Camera-type eye (tissue), 1 donor: ENCODE measurements around the gene SHMT2. TPM values are rescaled to one million over a fixed set of nuclear protein-coding genes. Genes with fewer than 3 reads are reported as not detected.

ENCODE experiments used
- total RNA-seq: library from RNA; depleted of rRNA; stranded (reverse); fragments of >200 nt; gene quantifications from one replicate; pipeline ENCODE4 v1.2.3, GENCODE V29; 2014

Gene SHMT2
- 88.8 TPM for total RNA-seq

DNA sequence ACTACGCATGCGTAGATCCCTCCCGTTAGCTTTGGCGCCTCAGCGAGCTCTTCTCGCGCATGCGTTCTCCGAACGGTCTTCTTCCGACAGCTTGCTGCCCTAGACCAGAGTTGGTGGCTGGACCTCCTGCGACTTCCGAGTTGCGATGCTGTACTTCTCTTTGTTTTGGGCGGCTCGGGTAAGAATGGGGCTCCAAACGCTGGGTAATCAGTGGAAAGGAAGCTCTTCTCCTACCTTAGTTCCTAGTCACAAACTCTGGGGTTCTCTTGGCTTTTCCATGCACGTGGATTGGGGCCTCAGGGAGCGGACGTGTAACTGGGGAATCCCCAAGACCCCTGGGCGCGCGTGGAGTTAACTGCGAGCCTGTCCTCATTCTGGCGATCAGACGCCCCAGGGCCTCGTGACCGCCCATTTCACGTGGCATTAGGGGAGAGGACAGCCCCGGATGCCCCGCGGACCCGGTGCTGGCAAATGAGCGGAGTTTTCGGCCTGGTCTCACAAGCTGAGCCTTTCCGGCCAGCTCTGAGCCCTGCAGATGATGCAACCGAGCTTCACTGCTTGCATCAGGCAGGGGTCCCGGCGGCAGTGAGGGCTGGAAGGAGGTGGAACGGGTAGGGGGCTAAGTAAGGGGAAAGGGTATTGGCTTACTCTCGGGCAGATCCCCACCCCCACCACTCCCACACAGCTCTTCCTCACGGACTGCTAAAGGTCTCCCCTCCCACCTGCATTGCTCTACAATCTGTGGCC is at the start of gene SHMT2:
Gene SHMT2, plus strand, starts transcription at position 78 of the 747 bp plus-strand sequence. Its CDS starts 68 bp downstream, at position 146.

DNA sequence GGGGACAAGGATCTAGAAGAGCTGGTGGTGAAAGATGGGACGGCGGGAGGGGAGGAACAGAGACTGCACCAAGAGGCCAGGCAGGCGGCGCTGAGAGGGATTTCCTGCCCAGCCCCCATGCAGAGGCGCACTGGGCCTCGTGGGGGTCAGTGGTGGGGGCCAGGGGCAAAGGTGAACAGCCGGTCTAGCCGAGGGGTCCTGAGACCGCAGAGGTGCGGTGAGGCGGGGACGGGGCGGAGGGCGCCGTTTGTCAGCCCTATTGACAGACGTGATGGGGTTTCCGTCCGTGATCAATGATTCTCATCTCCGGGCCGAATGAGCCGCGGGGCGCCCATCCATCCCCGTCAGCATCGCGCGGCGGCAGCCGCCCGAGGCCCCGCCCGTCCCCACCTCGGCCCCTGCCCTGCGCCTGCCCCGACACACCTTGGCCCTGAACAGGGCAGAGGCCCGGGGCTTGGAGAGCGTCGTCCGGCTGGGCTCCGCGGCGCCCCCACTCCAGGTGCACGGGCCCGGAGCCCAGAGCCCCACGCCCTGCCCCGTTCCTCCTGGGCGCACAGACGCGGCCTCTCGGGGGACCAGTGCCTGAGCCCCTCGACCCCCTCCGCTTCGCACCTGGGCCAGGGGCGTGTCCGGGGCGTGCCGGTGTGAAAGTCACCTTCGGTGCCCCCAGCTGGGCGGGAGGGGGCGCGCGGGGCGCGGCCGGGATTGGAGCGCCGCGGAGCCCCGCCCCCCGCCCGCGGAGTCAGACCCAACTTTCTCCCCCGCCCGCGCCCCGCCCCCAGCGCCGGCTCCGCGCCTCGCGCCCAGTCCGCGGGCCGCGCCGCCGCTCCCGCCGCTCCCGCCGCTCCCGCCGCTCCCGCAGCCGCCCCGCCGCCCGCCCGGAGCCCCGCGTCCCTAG is 13.2 kb upstream of the SHMT2 start, which contains the start of gene NXPH4:
Gene NXPH4, plus strand, starts transcription at position 781 of the 898 bp plus-strand sequence. CDS start 176 bp downstream, outside the sequence.

DNA sequence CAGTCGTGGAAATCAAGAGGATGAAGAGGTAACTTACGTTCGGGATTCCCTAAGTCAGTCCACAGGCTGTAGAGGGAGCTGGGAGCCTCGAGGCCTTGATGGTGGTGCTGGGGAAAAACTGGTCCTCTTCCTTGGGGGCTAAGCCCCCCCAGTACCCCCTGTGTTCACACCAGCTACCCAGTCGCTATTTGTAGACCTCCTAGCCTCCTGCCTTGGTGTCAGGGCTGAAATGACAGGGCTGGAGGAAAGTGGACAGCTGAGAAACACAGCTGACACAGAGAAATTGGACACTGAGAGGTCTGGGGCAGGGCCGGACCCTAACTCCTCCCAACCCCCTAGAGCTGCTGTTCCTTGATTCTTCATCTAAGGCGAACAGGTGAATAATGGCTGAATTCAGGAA is 21.4 kb downstream of the SHMT2 start, which contains the start of gene STAC3:
Gene STAC3, minus strand, starts transcription at position 232 of the 400 bp plus-strand sequence. CDS start 1,551 bp downstream, outside the sequence.

Other genes with a start within 250 kb of the SHMT2 start
- 11.5 TPM for gene ZBTB39, start 223.2 kb upstream of the SHMT2 start, total RNA-seq
- 0.93 TPM for gene TAC3, start 213.2 kb upstream of the SHMT2 start, total RNA-seq
- gene MYO1A, start 179.6 kb upstream of the SHMT2 start, total RNA-seq = not detected
- 16.1 TPM for gene NEMP1, start 150.9 kb upstream of the SHMT2 start, total RNA-seq
- gene NAB2, start 140.6 kb upstream of the SHMT2 start, total RNA-seq = 26.2 TPM
- 49.9 TPM for gene STAT6, start 118.3 kb upstream of the SHMT2 start, total RNA-seq
- 254 TPM for gene LRP1, start 101.2 kb upstream of the SHMT2 start, total RNA-seq
- 3.4 TPM for gene LRP1-AS, start 82.1 kb upstream of the SHMT2 start, total RNA-seq
- 23.4 TPM for gene NXPH4, start 12.9 kb upstream of the SHMT2 start, total RNA-seq
- 55.6 TPM for gene STAC3, start 21.5 kb downstream of the SHMT2 start, total RNA-seq
- 55.9 TPM for gene R3HDM2, start 201.3 kb downstream of the SHMT2 start, total RNA-seq
- gene INHBC, start 205.1 kb downstream of the SHMT2 start, total RNA-seq = not detected
- gene INHBE, start 225.6 kb downstream of the SHMT2 start, total RNA-seq = not detected
- 7.1 TPM for gene GLI1, start 230.1 kb downstream of the SHMT2 start, total RNA-seq